GM18507 (cell line): ENCODE data around the gene CCDC180.
"Not testable (repeated sequence)": the region's sequence is repeated elsewhere in the genome, so short reads cannot be mapped to it uniquely, and the experiment has no call there.

Source experiments
- DNase-seq: peaks from one replicate; pipeline ENCODE4 v3.0.0; 2011; ENCODE audit warnings: low read depth; ENCODE audit not compliant: insufficient read length; ENCODE audit errors: extremely low spot score
- FAIRE-seq: peaks from 2 replicates; lab custom pipeline; 2011; peaks lifted over from hg19 to GRCh38; lab: Jason Lieb, UNC

The CCDC180 gene

GRCh38 chr9:97309260-97309659 lies 1.8 kb downstream of the CCDC180 start:
- DNase-seq = no peak
- no peak for FAIRE-seq

- DNase-seq (no peak), FAIRE-seq (no peak)
Measured at GRCh38 chr9:97310023-97310422, 2.6 kb downstream of the CCDC180 start.

GRCh38 chr9:97310896-97311295 lies 3.4 kb downstream of the CCDC180 start:
- FAIRE-seq (no peak), DNase-seq (no peak)

- no peak for DNase-seq
- no peak for FAIRE-seq
Measured at GRCh38 chr9:97311798-97312500, 4.5 kb downstream of the CCDC180 start.

- DNase-seq (no peak), FAIRE-seq (no peak)
Measured at GRCh38 chr9:97312556-97312955, 5.1 kb downstream of the CCDC180 start.

- FAIRE-seq = no peak
- DNase-seq = no peak
Measured at GRCh38 chr9:97313243-97313642, 5.8 kb downstream of the CCDC180 start.

- DNase-seq (no peak), FAIRE-seq (no peak)
Measured at GRCh38 chr9:97313746-97314145, 6.3 kb downstream of the CCDC180 start.

- FAIRE-seq (no peak), DNase-seq (no peak)
Measured at GRCh38 chr9:97314503-97314902, 7.0 kb downstream of the CCDC180 start.

GRCh38 chr9:97315550-97315949 lies 8.1 kb downstream of the CCDC180 start:
- no peak for DNase-seq

GRCh38 chr9:97316904-97317303 lies 9.4 kb downstream of the CCDC180 start:
- FAIRE-seq (no peak), DNase-seq (no peak)

More at GRCh38 chr9:97315550-97315949, 8.1 kb downstream of the CCDC180 start:
- no peak for FAIRE-seq

- no peak for DNase-seq
- FAIRE-seq = no peak
Measured at GRCh38 chr9:97318433-97318832, 11.0 kb downstream of the CCDC180 start.

- FAIRE-seq = no peak
- DNase-seq = no peak
Measured at GRCh38 chr9:97319395-97319794, 11.9 kb downstream of the CCDC180 start.

GRCh38 chr9:97320080-97320642 lies 12.7 kb downstream of the CCDC180 start:
- FAIRE-seq (no peak), DNase-seq (no peak)

GRCh38 chr9:97321251-97321650 lies 13.8 kb downstream of the CCDC180 start:
- no peak for DNase-seq
- FAIRE-seq = no peak

GRCh38 chr9:97321691-97322090 lies 14.2 kb downstream of the CCDC180 start:
- FAIRE-seq (no peak), DNase-seq (no peak)

- no peak for FAIRE-seq
- no peak for DNase-seq
Measured at GRCh38 chr9:97322105-97322504, 14.6 kb downstream of the CCDC180 start.

- no peak for DNase-seq
Measured at GRCh38 chr9:97324954-97325353, 17.5 kb downstream of the CCDC180 start.

GRCh38 chr9:97327562-97327961 lies 20.1 kb downstream of the CCDC180 start:
- DNase-seq (no peak), FAIRE-seq (no peak)

More at GRCh38 chr9:97324954-97325353, 17.5 kb downstream of the CCDC180 start:
- no peak for FAIRE-seq

GRCh38 chr9:97332993-97333392 lies 25.5 kb downstream of the CCDC180 start:
- DNase-seq (no peak), FAIRE-seq (no peak)

GRCh38 chr9:97335622-97336021 lies 28.2 kb downstream of the CCDC180 start:
- FAIRE-seq = not testable (repeated sequence)

GRCh38 chr9:97348871-97349270 lies 41.4 kb downstream of the CCDC180 start:
- FAIRE-seq = no peak

More at GRCh38 chr9:97335622-97336021, 28.2 kb downstream of the CCDC180 start:
- not testable (repeated sequence) for DNase-seq

More at GRCh38 chr9:97348871-97349270, 41.4 kb downstream of the CCDC180 start:
- no peak for DNase-seq
